HG03378 (cell line): ENCODE measurements around the gene CD244.
"Not testable (repeated sequence)": the region's sequence is repeated elsewhere in the genome, so short reads cannot be mapped to it uniquely, and the experiment has no call there.

Source experiments
- ATAC-seq: cut with Tn5 transposase; IDR thresholded peaks from one replicate; pipeline ENCODE4 v1.9.1; 2021; ENCODE audit warnings: mild to moderate bottlenecking, moderate library complexity; ENCODE audit not compliant: unreplicated experiment

CD244 gene

GRCh38 chr1:160879056-160879455 is 16.4 kb upstream of the CD244 start:
- ATAC-seq, result no peak

DNA sequence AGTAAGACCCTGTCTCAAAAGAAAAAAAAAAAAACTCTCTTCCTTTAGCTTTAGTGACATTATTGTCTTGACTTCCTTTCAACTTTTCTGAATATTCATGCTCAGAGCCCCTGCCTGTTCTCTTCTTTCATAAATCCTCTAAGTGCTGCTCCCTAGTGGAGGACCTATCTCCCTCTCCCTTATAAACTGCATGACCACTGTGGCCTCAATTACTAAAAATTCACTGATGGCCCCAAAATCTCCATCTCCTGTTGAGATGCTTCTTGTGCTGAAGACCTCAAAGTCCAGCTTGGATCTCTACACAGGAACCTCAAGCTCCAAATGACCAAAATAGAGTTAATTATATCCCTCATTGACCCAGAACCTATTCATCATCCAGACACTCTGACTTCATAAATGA is 14.5 kb upstream of the CD244 start:
- no peak for ATAC-seq

DNA sequence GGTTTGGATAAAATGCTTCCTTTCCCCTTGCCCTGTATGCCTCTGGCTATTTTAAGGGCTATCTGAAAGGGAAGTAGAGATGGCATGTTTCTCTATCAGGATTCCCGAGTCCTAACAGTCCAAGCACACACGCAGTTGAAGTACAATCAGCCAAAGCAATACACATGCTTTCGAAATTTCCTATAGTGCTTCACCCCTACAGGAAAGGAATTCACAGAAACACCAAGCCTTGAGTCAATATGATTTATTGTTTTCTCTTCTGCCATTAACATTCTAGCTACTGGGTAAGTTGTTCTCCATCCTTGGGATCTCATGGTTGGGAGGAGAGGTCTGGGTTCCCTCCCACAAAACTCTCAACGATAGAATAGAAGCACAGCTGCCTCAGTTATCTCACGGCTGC is 13.6 kb upstream of the CD244 start:
- no peak for ATAC-seq

- ATAC-seq, result not testable (repeated sequence)
These were observed 12.9 kb upstream of the CD244 start for GRCh38 chr1:160875591-160875990.

GRCh38 chr1:160874935-160875334 is 12.2 kb upstream of the CD244 start:
- no peak for ATAC-seq

- no peak for ATAC-seq
These were observed 5.5 kb upstream of the CD244 start for GRCh38 chr1:160868141-160868540.

DNA sequence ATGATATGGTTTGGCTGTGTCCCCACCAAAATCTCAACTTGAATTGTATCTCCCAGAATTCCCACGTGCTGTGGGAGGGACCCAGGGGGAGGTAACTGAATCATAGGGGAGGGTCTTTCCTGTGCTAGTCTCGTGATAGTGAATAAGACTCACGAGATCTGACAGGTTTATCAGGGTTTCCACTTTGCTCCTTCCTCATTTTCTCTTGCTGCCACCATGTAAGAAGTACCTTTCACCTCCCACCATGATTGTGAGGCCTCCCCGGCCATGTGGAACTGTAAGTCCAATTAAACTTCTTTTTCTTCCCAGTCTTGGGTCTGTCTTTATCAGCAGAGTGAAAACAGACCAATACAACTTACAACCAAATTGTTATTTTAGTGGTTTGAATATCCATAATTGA is 5.0 kb upstream of the CD244 start:
- ATAC-seq, result not testable (repeated sequence)

GRCh38 chr1:160866695-160867260 is 4.1 kb upstream of the CD244 start:
- no peak for ATAC-seq

- ATAC-seq, result no peak
These were observed 3.5 kb upstream of the CD244 start for GRCh38 chr1:160866001-160866694.

GRCh38 chr1:160865337-160865736 is 2.6 kb upstream of the CD244 start:
- ATAC-seq, result no peak

GRCh38 chr1:160864173-160864572 is 1.5 kb upstream of the CD244 start:
- ATAC-seq, result no peak

- no peak for ATAC-seq
These were observed 1.1 kb upstream of the CD244 start for GRCh38 chr1:160863774-160864131.

DNA sequence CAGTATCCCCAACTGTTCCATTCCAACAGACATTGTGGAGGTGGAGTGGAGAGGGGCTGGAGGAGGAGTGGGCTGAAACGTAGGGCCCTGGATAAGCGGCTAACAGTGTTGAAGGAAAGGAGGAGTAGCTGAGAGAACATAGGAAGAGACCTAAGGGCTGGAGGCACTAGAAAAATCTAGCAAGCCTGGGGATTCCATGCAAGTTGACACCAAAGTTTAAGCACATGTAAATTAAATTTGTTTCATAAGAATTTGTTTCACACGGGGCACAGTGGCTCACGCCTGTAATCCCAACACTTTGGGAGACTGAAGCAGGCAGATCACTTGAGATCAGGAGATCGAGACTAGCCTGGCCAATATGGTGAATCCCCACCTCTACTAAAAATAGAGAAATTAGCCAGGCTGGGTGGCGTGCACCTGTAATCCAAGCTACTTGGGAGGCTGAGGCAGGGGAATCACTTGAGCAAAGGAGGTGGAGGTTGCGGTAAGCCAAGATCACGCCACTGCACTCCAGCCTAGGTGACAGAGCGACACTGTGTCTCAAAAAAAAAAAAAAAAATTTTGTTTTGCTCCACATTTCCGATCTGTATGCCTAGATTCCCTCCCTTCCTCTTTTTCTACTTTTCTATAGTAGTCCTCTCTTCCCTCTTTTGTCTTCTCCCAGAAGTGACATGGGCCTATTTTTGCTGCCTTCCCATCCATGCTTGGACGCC is 530 bp upstream of the CD244 start:
- no peak for ATAC-seq

DNA sequence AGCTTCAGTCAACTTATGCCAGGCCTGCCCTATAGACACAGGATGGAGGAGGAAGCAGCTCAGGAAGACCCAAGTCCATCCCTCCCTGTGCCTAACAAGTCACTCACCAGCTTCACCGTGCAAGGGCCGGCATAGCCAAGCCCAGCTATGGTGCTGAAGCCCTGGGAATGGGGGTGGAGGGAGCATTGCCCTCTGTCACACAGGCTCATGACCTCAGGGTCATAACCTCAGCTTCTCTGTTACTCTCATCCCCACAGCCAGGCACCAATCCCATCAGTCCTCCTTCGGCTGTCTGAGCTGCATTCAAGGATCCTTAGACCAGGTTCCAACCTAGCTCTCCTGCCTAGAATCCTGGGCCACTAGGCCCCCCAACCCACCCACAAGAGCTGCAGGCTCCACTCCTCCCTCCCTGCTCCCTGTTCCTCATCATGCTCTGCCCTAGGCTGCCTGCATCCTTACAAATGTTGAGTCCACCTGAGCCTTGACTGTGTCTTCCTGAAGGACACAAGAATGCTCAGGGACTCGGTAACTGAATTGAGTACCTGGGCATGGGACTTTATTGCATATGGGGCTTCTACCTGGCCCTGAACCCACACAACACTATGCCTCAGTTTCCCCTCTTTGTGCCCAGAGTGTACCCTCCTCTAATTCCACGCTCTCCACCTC is 1.7 kb downstream of the CD244 start:
- no peak for ATAC-seq

DNA sequence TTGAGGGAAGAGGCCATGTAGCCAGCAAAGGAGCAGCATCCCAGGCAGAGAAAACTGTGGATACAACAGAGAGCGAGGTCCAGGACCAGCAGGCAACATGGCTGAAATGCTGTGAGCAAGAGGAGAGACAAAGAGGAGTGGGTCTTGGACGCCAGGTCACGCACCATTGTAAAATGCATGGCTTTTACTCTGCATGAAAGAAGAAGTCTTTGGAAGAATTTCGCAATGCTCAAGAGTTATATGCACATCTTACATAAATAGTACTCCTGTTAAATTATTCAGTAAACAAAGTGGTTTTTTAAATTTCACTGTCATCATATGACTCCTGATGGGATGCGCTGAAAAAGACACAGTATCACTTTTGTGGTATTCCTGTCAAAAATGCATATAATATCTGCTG is 3.5 kb downstream of the CD244 start:
- ATAC-seq, result no peak

- no peak for ATAC-seq
These were observed 4.2 kb downstream of the CD244 start for GRCh38 chr1:160858507-160858906.

DNA sequence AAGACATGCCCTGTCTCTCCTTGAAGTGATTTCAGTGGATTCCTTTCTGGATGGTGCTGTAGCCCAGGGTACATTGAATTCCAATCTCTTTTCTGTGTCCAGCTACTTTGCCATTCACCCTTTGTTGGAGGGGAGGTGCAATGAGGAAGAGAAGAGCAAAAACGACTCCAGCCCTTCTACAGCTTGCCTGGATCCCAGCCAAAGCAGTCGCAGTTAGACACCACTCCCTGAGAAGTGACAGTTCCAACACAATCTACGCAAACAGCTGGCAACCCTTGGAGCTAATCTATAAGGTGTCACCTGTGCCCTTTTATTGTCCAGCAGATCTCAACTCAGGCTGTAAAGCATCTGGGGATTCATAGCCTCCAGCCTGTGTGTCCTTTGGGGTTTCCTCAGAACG is 4.6 kb downstream of the CD244 start:
- no peak for ATAC-seq

- ATAC-seq, result peak; percentile 82
These were observed 7.3 kb downstream of the CD244 start for GRCh38 chr1:160855181-160855981.

GRCh38 chr1:160853754-160854153 is 8.9 kb downstream of the CD244 start:
- no peak for ATAC-seq

GRCh38 chr1:160853014-160853413 is 9.7 kb downstream of the CD244 start:
- no peak for ATAC-seq

DNA sequence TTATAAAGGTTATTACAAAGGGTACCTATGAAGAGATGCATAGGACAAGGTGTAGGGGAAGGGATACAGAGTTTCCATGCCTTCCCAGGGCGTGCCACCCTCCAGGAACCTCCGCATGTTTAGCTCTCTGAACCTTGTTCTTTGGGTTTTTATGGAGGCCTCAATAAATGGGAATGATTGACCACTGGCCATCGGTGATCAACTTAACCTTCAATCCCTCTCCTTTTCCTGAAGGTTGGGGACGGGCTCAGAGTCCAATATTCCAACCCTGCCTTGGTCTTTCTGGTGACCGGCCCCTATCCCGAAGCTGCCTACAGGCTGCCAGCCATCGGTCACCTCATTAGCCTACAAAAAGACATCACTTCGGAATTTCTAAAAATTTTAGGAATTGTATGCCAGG is 11.7 kb downstream of the CD244 start:
- no peak for ATAC-seq
